Iris pigment epithelial cell (primary cell): ENCODE measurements around the gene LGALS13.
"Not testable (repeated sequence)": the region's sequence is repeated elsewhere in the genome, so short reads cannot be mapped to it uniquely, and the experiment has no call there.

ENCODE experiments used
- DNase-seq: peaks from one replicate; pipeline ENCODE4 v3.0.0-alpha.2; 2011; ENCODE audit warnings: low read depth

The LGALS13 gene

DNA sequence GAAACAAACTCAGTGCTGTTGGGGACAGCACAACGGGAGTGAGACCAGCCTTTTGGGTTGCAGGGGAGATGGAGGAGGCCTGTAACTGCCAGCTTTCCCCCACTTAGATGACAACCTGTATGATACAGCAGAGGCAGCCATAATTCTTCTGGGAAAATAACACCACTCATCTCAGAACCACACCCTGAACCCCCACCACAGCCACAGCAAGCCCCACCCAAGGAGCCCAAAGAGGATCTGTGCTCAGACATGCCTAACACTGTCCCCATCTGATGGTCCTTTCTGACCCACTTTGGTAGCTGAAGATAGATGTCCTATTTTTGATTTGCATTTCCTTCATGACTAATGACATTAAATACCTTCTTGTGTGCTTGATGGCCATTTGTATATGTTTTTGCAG lies 15.4 kb downstream of the LGALS13 start:
- DNase-seq, result no peak

GRCh38 chr19:39623946-39624345 lies 21.6 kb downstream of the LGALS13 start:
- no peak for DNase-seq

GRCh38 chr19:39627631-39628030 lies 25.3 kb downstream of the LGALS13 start:
- not testable (repeated sequence) for DNase-seq

DNA sequence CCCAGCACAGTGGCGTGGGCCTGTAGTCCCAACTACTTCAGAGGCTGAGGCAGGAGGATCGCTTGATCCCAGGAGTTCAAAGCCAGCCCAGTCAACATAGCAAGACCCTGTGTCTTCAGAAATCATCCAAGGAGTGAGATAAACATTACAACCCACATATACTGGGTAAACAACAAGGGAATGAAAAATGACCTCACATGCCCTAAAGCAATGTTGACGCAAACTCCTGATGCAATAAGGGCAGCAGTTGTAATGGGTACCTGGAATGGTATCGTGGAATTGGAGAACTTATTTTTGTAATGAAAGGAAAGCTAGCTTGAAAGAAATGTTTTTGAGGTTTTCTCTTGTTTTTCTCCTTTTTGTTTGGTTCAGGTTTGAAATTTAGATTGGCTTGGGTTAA lies 28.9 kb downstream of the LGALS13 start:
- no peak for DNase-seq

DNA sequence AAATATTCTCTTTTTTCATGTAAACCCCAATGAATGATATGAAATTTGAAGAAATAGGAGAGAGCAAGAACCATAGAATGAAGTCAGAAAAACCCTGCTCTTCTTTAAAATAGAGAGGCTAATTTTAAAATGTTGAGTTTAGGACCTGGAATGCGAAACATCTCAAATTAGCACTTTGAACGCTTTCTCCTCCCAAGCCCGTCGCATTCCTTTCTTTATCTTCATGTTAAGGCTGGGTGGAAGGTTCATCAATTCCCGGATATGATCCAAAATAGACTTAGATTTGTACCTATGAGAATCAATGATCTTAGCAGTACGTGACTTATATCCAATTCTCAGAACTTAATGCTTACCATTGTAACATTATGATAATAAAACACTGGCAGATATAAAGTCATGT lies 29.3 kb downstream of the LGALS13 start:
- DNase-seq, result no peak

GRCh38 chr19:39637891-39638290 lies 35.6 kb downstream of the LGALS13 start:
- DNase-seq, result no peak

- no peak for DNase-seq
Measured at GRCh38 chr19:39641773-39642172, 39.4 kb downstream of the LGALS13 start.

DNA sequence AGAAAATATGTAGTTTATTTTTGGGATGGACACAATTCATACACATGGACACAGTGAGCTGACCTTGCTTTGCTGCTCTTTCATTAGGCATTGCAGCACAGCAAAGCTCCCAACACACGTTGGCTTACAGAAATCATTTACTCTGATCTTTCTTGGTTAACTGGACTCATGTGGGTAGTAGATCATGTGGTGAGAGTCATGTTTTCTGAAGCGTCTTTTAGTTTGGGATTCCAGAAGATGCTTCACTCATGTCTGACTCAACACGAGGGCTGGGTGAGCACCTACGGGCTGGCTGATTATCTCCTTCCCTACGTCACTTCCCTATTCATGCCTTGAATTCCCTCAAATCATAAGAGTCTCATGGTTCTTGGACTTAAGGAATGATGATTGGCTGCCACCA lies 41.3 kb downstream of the LGALS13 start:
- DNase-seq, result no peak

GRCh38 chr19:39645800-39646411 lies 43.6 kb downstream of the LGALS13 start:
- peak; percentile 17 for DNase-seq

GRCh38 chr19:39647918-39648317 lies 45.6 kb downstream of the LGALS13 start:
- DNase-seq, result no peak

DNA sequence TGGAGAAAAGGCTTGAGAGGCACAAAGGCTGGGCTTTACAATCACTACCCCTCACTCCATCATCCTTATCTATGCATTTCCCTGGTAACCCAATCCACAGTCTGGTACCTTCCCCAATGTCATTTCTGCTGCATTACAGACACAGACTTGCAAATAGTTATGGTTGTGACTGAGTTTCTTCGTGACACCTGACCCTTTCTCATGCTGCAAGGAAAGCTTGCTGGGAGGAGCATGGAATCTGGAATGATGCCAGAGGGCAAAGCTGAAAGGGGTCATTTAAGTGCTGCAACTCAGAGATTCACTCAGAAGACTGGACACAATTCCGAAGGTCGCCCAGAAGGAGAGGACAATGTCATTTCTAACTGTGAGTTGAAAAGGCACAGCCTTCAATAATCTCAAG lies 53.3 kb downstream of the LGALS13 start, which contains the start of gene LGALS16:
Gene LGALS16, plus strand, starts transcription at position 301 of the 400 bp plus-strand sequence. Its CDS starts 49 bp downstream, at position 350.
- DNase-seq, result no peak
